GM21576 (cell line): ENCODE results near the gene TYW5.

Experiments
- ATAC-seq: cut with Tn5 transposase; IDR thresholded peaks from one replicate; pipeline ENCODE4 v1.9.1; 2021; ENCODE audit warnings: mild to moderate bottlenecking, moderate library complexity; ENCODE audit not compliant: unreplicated experiment

The TYW5 gene

GRCh38 chr2:199955339-199956061 lies at the start of gene TYW5, which contains the start of gene MAIP1:
TYW5 (minus strand) TSS chr2:199955491; CDS start chr2:199955470, 21 bp downstream.
MAIP1 (plus strand) TSS chr2:199955582; CDS start chr2:199955799, 217 bp downstream.
- peak; percentile 83 for ATAC-seq

DNA sequence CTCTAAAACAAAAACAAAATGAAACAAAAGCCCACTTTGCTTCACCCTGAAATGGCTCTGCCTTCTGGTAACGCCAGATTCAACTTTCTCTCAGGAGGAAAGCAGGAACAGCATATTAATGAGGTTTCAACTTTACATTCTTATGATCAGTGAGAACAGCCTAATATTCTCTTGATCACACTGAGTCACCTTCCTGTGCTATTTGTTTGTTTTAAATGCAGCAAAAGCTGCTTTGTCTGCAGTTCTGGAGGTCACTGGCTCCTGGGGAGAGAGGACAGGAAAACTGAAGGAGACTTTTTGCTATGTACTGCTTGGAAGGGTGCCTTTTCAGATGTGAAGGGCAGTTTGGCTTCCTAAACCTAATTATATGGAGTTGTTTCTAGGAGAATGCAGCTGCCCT lies 48.2 kb upstream of the TYW5 start:
- no peak for ATAC-seq

GRCh38 chr2:200000444-200001163 lies 45.3 kb upstream of the TYW5 start:
- no peak for ATAC-seq

DNA sequence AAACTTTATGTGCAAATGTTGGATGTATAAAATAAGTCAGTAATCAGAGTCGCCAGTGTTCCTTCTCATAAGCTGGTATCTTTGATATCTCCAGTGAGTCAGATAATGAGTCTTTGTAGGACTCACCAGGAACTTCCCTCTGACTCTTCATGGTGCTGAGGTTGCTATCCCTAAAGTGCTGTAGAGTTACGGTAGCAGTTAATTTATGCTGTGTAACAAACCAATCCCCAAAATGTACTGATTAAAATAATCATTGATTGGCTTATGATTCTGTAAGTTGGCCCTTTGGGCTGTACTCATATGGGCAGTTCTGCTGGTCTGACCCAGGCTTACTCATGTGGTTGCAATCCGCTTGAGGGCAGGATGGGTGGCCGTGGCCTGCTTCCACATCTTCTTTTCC lies 43.9 kb upstream of the TYW5 start:
- no peak for ATAC-seq

DNA sequence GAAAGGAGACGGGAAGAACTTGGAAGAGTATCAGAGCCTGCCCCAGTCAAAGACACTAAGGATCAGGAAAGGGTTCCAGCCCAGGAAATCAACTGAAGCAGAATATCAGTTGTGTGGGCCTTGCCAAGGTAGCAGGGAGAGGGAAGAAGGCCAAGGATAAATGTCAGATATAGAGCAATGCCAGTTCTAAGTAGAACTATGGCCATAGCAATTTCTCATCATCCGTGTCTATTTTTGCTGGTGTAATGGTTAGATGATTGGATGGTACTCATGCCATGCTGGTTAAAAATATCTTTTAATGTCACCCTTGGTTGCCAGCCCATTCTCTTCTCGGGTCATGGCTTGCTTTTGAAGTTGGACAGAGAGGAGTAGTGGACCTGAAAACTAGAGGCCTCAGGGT lies 42.0 kb upstream of the TYW5 start:
- ATAC-seq: no peak

DNA sequence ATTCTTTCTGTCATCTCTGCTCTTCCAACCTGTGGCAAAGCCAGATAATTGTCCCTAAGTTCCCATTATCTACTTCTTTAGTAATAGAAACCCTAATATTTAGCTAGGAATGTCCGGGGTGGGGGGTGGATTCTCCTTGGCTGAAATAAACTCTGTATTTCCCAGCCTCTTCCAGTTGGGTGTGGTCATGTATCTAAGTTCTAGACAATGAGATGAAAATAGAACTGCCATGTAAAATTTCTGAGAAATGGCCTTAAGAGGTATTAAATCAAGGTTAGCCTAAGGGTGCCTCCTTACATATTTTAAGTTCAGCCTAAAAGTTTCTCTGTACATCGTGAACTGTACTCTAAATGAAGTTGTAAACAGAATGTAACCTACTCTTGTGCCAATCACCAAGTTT lies 39.6 kb upstream of the TYW5 start:
- no peak for ATAC-seq

DNA sequence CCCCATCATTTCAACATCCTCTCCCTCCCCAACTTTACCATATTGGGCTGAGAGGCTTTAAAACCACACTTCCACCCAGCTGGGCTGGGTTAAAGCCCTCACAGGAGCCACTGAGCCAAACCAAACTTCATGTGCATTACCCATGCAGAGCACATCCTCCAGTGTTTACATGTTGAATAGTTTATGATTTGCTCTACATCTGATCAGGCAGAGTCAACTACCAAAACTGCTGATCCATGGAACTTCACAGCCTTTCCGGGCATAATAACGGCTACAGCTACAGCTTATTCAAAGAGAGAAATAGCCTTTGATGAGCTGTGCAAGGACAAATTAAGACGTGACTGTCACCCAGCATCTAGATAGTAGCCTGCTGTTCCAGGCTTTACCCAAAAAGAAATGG lies 39.1 kb upstream of the TYW5 start:
- ATAC-seq: no peak

DNA sequence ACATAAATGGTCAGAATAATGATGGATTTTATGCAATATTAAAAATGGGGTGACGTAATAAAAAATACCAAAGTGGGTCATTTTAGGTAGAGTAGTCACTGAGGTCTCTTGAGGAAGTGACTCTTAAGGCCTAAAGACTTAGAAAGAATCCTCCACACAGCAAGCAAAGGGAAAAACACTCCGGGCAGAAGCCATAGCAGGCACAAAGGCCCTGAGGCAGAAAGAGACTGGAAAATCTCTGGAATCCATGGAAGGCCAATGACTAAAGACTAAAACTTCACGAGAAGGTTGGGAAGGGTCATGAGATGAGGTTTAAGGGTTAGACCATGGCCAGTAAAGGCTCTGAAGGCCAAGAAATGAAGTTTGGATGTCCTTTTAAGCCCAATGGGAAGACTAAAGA lies 37.0 kb upstream of the TYW5 start:
- ATAC-seq: no peak

- ATAC-seq: no peak
Measured at GRCh38 chr2:199991691-199992090, 36.4 kb upstream of the TYW5 start.

DNA sequence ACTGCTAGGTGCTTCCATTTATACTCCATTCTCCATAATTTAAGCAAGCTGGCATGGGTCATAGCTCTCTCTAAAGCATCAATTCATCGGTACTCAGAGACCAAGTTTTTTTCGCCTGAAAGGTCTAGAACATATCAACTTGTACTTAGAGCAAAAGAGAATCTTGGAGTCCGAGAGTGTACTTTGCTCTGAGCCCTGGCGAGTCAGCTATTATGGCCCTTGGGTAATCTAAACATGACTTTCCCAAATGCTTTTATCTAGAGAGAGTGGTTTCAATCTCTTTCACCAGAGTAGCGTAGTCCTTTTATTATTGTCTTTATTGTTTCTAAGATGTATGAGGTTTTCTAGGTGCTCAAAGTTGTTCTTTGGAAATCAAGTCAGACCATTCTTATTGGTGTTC lies 34.5 kb upstream of the TYW5 start:
- ATAC-seq: no peak

DNA sequence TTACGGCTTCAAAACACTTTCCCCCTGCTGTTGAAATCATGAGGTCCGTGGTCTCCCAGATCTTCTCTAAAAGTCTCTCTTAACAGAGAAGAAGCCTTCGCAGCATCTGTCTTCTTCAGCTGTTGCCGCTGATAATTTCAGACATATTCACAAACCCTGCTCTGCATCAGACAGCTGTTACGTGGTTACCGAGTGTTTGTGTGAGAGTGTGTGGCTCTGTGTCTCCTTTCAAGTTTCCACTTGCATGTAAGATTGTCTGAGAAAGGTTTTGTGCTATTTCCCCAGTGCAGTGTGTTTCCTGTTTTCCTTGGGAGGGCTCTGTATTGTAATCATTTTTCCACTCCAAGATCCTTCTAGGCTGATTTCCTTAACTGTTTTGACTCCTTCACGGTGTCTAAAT lies 32.9 kb upstream of the TYW5 start:
- ATAC-seq: no peak

GRCh38 chr2:199987586-199987985 lies 32.3 kb upstream of the TYW5 start:
- ATAC-seq: no peak

DNA sequence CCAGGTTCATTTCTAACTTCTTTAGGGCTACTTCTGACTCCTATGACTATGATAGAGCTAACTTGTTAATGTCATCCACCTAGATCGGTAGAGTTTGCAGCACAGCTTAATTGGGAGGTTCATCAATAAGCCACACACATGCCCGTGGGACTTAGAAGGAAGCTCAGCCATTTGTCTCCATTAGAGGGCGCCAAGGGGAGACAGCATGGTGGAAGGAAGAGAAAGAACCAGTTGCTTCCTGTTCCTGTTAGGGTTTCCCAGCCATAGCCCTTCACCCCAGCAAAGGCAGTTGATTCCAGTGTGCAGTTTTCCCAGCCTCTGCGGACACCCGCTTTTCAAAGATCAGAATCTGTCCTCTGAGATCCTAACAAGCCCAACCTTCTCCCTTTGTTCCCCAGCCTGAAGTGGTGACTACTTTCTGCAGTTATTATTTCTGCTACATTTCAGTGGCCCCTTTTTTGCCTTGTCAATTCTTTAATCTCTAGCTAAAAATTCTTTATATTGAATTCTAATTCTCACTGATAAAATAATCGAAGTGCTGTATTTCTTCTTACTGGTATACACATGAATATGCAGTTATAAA lies 30.4 kb upstream of the TYW5 start:
- peak; percentile 78 for ATAC-seq

- ATAC-seq: no peak
Measured at GRCh38 chr2:199984755-199985154, 29.5 kb upstream of the TYW5 start.

GRCh38 chr2:199984159-199984558 lies 28.9 kb upstream of the TYW5 start:
- no peak for ATAC-seq

- no peak for ATAC-seq
Measured at GRCh38 chr2:199983534-199983933, 28.2 kb upstream of the TYW5 start.

DNA sequence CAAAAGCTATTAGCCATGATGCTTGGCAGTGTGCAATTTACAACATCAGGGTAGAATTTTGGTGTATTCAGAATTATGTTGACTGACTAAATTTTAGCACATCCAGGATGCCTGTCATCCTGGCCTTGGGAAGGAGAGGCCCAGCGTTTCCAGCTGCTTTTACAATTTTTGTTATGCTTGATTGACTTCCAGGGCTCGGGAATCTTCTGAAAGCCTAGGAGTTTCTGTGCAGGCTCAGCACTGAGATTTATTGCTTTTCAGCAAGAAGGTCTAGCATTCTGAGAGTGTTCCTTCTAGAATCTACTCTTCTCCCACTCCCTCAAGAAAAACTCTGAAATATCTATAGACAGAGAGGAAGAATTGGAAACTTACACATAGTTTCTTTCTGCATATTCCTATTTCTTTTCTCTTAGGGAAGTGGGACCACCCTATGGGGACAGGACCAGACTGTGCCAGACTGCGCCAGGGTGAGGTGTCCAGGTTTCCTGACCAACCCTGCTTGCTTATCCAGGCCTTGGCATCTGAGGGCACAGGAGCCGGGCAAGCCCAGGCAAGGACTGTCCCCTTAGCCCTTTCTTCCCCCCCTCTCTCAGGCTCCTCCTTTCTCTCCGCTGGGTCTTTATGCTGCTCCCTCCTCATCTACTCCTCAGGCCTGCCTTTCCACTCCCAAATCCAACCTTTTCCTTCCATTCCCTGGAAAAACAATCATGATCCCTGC lies 27.0 kb upstream of the TYW5 start:
- ATAC-seq: no peak

DNA sequence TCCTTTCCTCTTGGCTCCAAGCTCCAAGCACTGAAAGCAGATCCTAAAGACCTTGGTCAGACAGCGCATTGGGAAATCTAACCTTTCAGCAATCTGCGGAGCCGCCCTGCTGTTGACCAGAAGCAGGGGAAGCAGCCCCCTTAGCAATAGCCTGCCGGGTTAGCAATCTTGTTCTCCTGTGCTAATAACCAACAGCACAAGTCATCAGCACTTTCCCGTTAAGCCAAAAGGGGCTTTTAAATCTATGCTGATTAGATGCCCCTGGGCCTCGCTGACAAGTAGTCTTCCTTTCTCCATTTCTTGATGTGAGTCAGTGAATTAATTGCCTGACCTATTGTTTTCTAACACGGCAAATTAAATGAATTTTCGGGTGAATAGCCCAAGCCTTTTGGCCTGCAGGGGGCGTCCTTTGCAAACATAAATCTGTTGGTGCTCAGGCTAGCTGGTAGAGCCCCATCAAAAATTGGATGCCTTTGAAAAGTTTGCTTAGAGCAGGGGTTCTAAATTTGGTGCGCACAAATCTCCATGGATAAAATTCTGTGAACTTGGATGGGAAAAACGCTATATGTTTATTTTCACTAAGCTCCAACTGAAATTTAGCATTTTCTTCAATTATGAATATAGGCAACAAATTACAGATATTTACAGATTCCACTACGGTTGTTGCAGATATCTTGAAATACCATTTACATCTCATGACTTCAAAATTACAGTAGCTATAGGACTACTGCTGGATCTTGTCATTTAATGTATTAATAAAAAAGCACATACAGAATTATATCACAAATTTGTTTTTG lies 24.7 kb upstream of the TYW5 start:
- ATAC-seq: no peak

- ATAC-seq: no peak
Measured at GRCh38 chr2:199979398-199979797, 24.1 kb upstream of the TYW5 start.

GRCh38 chr2:199977984-199978415 lies 22.7 kb upstream of the TYW5 start:
- ATAC-seq: peak; percentile 72
